NCI-H2081 (cell line): ENCODE measurements around the gene LIPE.
"Not testable (repeated sequence)": the region's sequence is repeated elsewhere in the genome, so short reads cannot be mapped to it uniquely, and the experiment has no call there.

ENCODE experiments used
- DNase-seq, 2 experiments: peaks; one replicate each; lab custom pipeline; 2025; lab: John Stamatoyannopoulos, UW

The LIPE gene

GRCh38 chr19:42448306-42448705 lies 21.1 kb upstream of the LIPE start:
- not testable (repeated sequence) for DNase-seq

- no peak for DNase-seq
Observed at GRCh38 chr19:42445948-42446347, 18.8 kb upstream of the LIPE start.

- peak; percentile 22 to 27 for DNase-seq
Observed at GRCh38 chr19:42443944-42444398, 16.8 kb upstream of the LIPE start.

GRCh38 chr19:42442833-42443232 lies 15.6 kb upstream of the LIPE start, which contains the start of gene CXCL17:
Gene CXCL17, minus strand, starts transcription at chr19:42442946. Its CDS starts 114 bp downstream, at chr19:42442832.
- no peak for DNase-seq

- no peak for DNase-seq
Observed at GRCh38 chr19:42441049-42441445, 13.9 kb upstream of the LIPE start.

GRCh38 chr19:42440357-42441048 lies 13.3 kb upstream of the LIPE start:
- DNase-seq: peak; percentile 46 to 62

- no peak for DNase-seq
Observed at GRCh38 chr19:42436006-42436405, 8.8 kb upstream of the LIPE start.

GRCh38 chr19:42435316-42435715 lies 8.1 kb upstream of the LIPE start:
- no peak for DNase-seq

- no peak for DNase-seq
Observed at GRCh38 chr19:42433503-42434260, 6.5 kb upstream of the LIPE start.

- no peak for DNase-seq
Observed at GRCh38 chr19:42431486-42431885, 4.3 kb upstream of the LIPE start.

- DNase-seq: no peak
Observed at GRCh38 chr19:42428676-42429075, 1.5 kb upstream of the LIPE start.

- no peak for DNase-seq
Observed at GRCh38 chr19:42426643-42427042, 545 bp downstream of the LIPE start.

GRCh38 chr19:42424712-42425131 lies 2.5 kb downstream of the LIPE start:
- no peak for DNase-seq

- DNase-seq: no peak
Observed at GRCh38 chr19:42424345-42424707, 2.9 kb downstream of the LIPE start.

GRCh38 chr19:42423462-42424344 lies 3.5 kb downstream of the LIPE start:
- peak; percentile 43 to 57 for DNase-seq

- DNase-seq: peak in 1 of 2 experiments; percentile 9
Observed at GRCh38 chr19:42422901-42423461, 4.2 kb downstream of the LIPE start.

- DNase-seq: no peak
Observed at GRCh38 chr19:42422092-42422900, 4.9 kb downstream of the LIPE start.

- DNase-seq: no peak
Observed at GRCh38 chr19:42421591-42422031, 5.6 kb downstream of the LIPE start.

GRCh38 chr19:42421101-42421500 lies 6.1 kb downstream of the LIPE start:
- no peak for DNase-seq

GRCh38 chr19:42420055-42420544 lies 7.1 kb downstream of the LIPE start:
- DNase-seq: no peak

- DNase-seq: no peak
Observed at GRCh38 chr19:42419309-42419708, 7.9 kb downstream of the LIPE start.
